HEK293 (cell line): Measurements from ENCODE around the gene BTF3.

Experiments used
- CTCF ChIA-PET: fragments of 350-600 bp; formaldehyde crosslinking; extraction: SDS; loops from one replicate; lab custom pipeline; 2021; ENCODE audit warnings: antibody characterized with exemption; lab: Yijun Ruan, JAX
- POLR2A ChIA-PET: fragments of 300-600 bp; formaldehyde crosslinking; extraction: SDS; loops from one replicate; lab custom pipeline; 2020; ENCODE audit warnings: antibody characterized with exemption, inconsistent platforms; lab: Yijun Ruan, JAX
- H3K27ac ChIP-seq: fragments of 200-500 bp; sonication (Bioruptor generic); 2 replicates; pipeline ENCODE4 v1.5.1; 2014; ENCODE audit warnings: low read depth, low read length, control low read depth, inconsistent platforms; ENCODE audit errors: extremely low read depth
- H3K36me3 ChIP-seq, 2 experiments: fragments of 200-500 bp in 1 of 2; sonication (Bioruptor generic) in 1 of 2; 1 replicate in 1 of 2; 2 replicates in 1 of 2; pipeline ENCODE4 v1.5.1; 2014 to 2017; ENCODE audit warnings: inconsistent platforms in 2 of 2, low read length in 2 of 2; ENCODE audit not compliant: control insufficient read depth in 2 of 2, insufficient read depth in 1 of 2
- H3K4me1 ChIP-seq: fragments of 200-500 bp; sonication (Bioruptor generic); 2 replicates; pipeline ENCODE4 v1.5.1; 2014; ENCODE audit warnings: mild to moderate bottlenecking, low read length, inconsistent platforms; ENCODE audit not compliant: control insufficient read depth, insufficient read depth
- H3K4me3 ChIP-seq: 2 replicates; pipeline ENCODE4 v1.5.1; 2011; ENCODE audit warnings: low read depth, mild to moderate bottlenecking, control low read depth, low read length, moderate library complexity
- H3K9me3 ChIP-seq: fragments of 200-500 bp; sonication (Bioruptor generic); 2 replicates; pipeline ENCODE4 v1.5.1; 2014; ENCODE audit warnings: low read depth, low read length, inconsistent platforms; ENCODE audit not compliant: control insufficient read depth, insufficient read depth
- HOXC10 ChIP-seq: sonication (generic); formaldehyde crosslinking; IDR thresholded peaks from 2 replicates; pipeline ENCODE4 v1.8.1; 2023; ENCODE audit warnings: mild to moderate bottlenecking, missing genetic modification reagents
- OSR2 ChIP-seq: fragments of 450-650 bp; formaldehyde crosslinking; IDR thresholded peaks from 2 replicates; pipeline ENCODE4 v1.5.1; 2016; ENCODE audit warnings: missing biosample characterization, missing genetic modification characterization
- PRDM1 ChIP-seq: fragments of 450-650 bp; formaldehyde crosslinking; IDR thresholded peaks from 2 replicates; pipeline ENCODE4; 2016; ENCODE audit warnings: missing biosample characterization, missing genetic modification characterization
- REPIN1 ChIP-seq: fragments of 450-650 bp; formaldehyde crosslinking; IDR thresholded peaks from 2 replicates; pipeline ENCODE4 v1.5.1; 2017; ENCODE audit warnings: missing biosample characterization, missing genetic modification characterization, low read depth
- SCRT1 ChIP-seq: fragments of 450-650 bp; formaldehyde crosslinking; IDR thresholded peaks from 2 replicates; pipeline ENCODE4 v1.5.1; 2016; ENCODE audit warnings: missing biosample characterization, missing genetic modification characterization, borderline replicate concordance
- SCRT2 ChIP-seq: fragments of 450-650 bp; formaldehyde crosslinking; IDR thresholded peaks from 2 replicates; pipeline ENCODE4 v1.5.1; 2016; ENCODE audit warnings: missing biosample characterization, missing genetic modification characterization
- WT1 ChIP-seq: fragments of 450-650 bp; formaldehyde crosslinking; IDR thresholded peaks from 2 replicates; pipeline ENCODE4 v1.5.1; 2016; ENCODE audit warnings: missing biosample characterization, missing genetic modification characterization
- ZBTB21 ChIP-seq: fragments of 450-650 bp; formaldehyde crosslinking; IDR thresholded peaks from 2 replicates; pipeline ENCODE4 v1.5.1; 2017; ENCODE audit warnings: missing biosample characterization, missing genetic modification characterization
- ZBTB8A ChIP-seq: fragments of 450-650 bp; formaldehyde crosslinking; IDR thresholded peaks from 2 replicates; pipeline ENCODE4 v1.5.1; 2016; ENCODE audit warnings: missing biosample characterization, missing genetic modification characterization
- ZNF10 ChIP-seq: fragments of 450-650 bp; formaldehyde crosslinking; IDR thresholded peaks from 2 replicates; pipeline ENCODE4 v1.5.1; 2017; ENCODE audit warnings: missing biosample characterization, missing genetic modification characterization
- ZNF114 ChIP-seq: fragments of 450-650 bp; formaldehyde crosslinking; IDR thresholded peaks from 2 replicates; pipeline ENCODE4 v1.5.0; 2017; ENCODE audit warnings: missing biosample characterization, missing genetic modification characterization
- ZNF140 ChIP-seq: fragments of 450-650 bp; formaldehyde crosslinking; IDR thresholded peaks from 2 replicates; pipeline ENCODE4 v1.5.1; 2016; ENCODE audit warnings: missing biosample characterization, missing genetic modification characterization
- ZNF214 ChIP-seq: fragments of 450-650 bp; formaldehyde crosslinking; IDR thresholded peaks from 2 replicates; pipeline ENCODE4 v1.5.1; 2017; ENCODE audit warnings: missing biosample characterization, mild to moderate bottlenecking, missing genetic modification characterization, borderline replicate concordance
- ZNF302 ChIP-seq: fragments of 450-650 bp; formaldehyde crosslinking; IDR thresholded peaks from 2 replicates; pipeline ENCODE4 v1.5.1; 2016; ENCODE audit warnings: missing biosample characterization, missing genetic modification characterization, low read depth
- ZNF426 ChIP-seq: fragments of 450-650 bp; formaldehyde crosslinking; IDR thresholded peaks from 2 replicates; pipeline ENCODE4 v1.5.1; 2017; ENCODE audit warnings: missing biosample characterization, missing genetic modification characterization, mild to moderate bottlenecking, inconsistent platforms, moderate library complexity
- ZNF510 ChIP-seq: fragments of 450-650 bp; formaldehyde crosslinking; IDR thresholded peaks from 2 replicates; pipeline ENCODE4 v1.5.1; 2018; ENCODE audit warnings: mild to moderate bottlenecking, missing genetic modification characterization, missing biosample characterization; ENCODE audit not compliant: insufficient replicate concordance
- ZNF529 ChIP-seq: fragments of 450-650 bp; formaldehyde crosslinking; IDR thresholded peaks from 2 replicates; pipeline ENCODE4 v1.5.1; 2017; ENCODE audit warnings: missing genetic modification characterization, missing biosample characterization; ENCODE audit not compliant: insufficient replicate concordance
- ZNF560 ChIP-seq: fragments of 450-650 bp; formaldehyde crosslinking; IDR thresholded peaks from 2 replicates; pipeline ENCODE4 v1.5.1; 2017; ENCODE audit warnings: missing biosample characterization, missing genetic modification characterization, borderline replicate concordance
- ZNF561 ChIP-seq: fragments of 450-650 bp; IDR thresholded peaks from 2 replicates; pipeline ENCODE4 v1.5.1; 2018; ENCODE audit warnings: missing biosample characterization, missing genetic modification characterization, borderline replicate concordance
- ZNF571 ChIP-seq: fragments of 450-650 bp; formaldehyde crosslinking; IDR thresholded peaks from 2 replicates; pipeline ENCODE4 v1.5.0; 2017; ENCODE audit warnings: missing biosample characterization, missing genetic modification characterization
- ZNF660 ChIP-seq: fragments of 450-650 bp; IDR thresholded peaks from 2 replicates; pipeline ENCODE4 v1.5.1; 2018; ENCODE audit warnings: missing biosample characterization, mild to moderate bottlenecking, missing genetic modification characterization
- ZNF677 ChIP-seq: fragments of 450-650 bp; IDR thresholded peaks from 2 replicates; pipeline ENCODE4 v1.5.0; 2018; ENCODE audit warnings: missing biosample characterization, mild to moderate bottlenecking, missing genetic modification characterization, moderate library complexity
- ZNF768 ChIP-seq: fragments of 450-650 bp; formaldehyde crosslinking; IDR thresholded peaks from 2 replicates; pipeline ENCODE4 v1.5.1; 2018; ENCODE audit warnings: missing biosample characterization, mild to moderate bottlenecking, missing genetic modification characterization
- TF ChIP-seq, protein P1 (sequence below): fragments of 450-650 bp; formaldehyde crosslinking; conservative IDR thresholded peaks from 2 replicates; pipeline ENCODE4 v1.5.1; 2016; ENCODE audit warnings: low read depth, missing biosample characterization, missing genetic modification characterization
- TF ChIP-seq, protein P2 (sequence below): fragments of 450-650 bp; formaldehyde crosslinking; IDR thresholded peaks from 2 replicates; pipeline ENCODE4 v1.5.1; 2016; ENCODE audit warnings: missing biosample characterization, missing genetic modification characterization
- TF ChIP-seq, protein P3 (sequence below): fragments of 450-650 bp; formaldehyde crosslinking; IDR thresholded peaks from 2 replicates; pipeline ENCODE4 v1.5.1; 2016; ENCODE audit warnings: missing biosample characterization, missing genetic modification characterization, low read depth
- TF ChIP-seq, protein P4 (sequence below): fragments of 450-650 bp; formaldehyde crosslinking; IDR thresholded peaks from 2 replicates; pipeline ENCODE4 v1.5.1; 2017; ENCODE audit warnings: missing biosample characterization, missing genetic modification characterization

The BTF3 gene

DNA sequence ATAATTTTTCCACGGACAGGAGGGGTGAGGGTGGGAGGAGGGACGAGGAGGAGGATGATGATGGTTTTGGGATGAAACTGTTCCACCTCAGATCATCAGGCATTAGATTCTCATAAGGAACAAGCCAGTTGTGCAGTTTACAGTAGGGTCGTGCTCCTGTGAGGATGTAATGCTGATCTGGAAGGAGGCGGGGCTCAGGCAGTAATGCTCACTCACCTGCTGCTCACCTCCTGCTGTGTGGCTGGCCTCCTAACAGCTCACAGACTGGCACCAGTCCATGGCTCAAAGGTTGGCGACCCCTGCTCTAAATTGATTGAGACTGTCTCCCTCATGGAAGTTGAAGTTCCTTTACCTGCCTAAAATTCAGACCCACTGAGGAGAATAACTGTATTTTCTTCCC lies 34.0 kb downstream of the BTF3 start:
- Histone ChIP-seq H3K9me3 (no peaks in the 10 kb centered on the region), H3K27ac (no peak overlapping the region), H3K4me3 (no peak overlapping the region), H3K36me3 (no peaks in the 10 kb centered on the region), H3K4me1 (no peaks in the 10 kb centered on the region)
- TF ChIP-seq, protein P1, sequence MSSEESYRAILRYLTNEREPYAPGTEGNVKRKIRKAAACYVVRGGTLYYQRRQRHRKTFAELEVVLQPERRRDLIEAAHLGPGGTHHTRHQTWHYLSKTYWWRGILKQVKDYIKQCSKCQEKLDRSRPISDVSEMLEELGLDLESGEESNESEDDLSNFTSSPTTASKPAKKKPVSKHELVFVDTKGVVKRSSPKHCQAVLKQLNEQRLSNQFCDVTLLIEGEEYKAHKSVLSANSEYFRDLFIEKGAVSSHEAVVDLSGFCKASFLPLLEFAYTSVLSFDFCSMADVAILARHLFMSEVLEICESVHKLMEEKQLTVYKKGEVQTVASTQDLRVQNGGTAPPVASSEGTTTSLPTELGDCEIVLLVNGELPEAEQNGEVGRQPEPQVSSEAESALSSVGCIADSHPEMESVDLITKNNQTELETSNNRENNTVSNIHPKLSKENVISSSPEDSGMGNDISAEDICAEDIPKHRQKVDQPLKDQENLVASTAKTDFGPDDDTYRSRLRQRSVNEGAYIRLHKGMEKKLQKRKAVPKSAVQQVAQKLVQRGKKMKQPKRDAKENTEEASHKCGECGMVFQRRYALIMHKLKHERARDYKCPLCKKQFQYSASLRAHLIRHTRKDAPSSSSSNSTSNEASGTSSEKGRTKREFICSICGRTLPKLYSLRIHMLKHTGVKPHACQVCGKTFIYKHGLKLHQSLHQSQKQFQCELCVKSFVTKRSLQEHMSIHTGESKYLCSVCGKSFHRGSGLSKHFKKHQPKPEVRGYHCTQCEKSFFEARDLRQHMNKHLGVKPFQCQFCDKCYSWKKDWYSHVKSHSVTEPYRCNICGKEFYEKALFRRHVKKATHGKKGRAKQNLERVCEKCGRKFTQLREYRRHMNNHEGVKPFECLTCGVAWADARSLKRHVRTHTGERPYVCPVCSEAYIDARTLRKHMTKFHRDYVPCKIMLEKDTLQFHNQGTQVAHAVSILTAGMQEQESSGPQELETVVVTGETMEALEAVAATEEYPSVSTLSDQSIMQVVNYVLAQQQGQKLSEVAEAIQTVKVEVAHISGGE, result no peak
- no peak for TF ChIP-seq ZNF510 (tag by site-specific recombination)
- TF ChIP-seq SCRT1 (tag by site-specific recombination), result no peak
- TF ChIP-seq HOXC10 (CRISPR knock-in tag), result no peak
- no peak for TF ChIP-seq ZNF768
- TF ChIP-seq PRDM1 (tag by site-specific recombination), result no peak
- TF ChIP-seq, protein P2, sequence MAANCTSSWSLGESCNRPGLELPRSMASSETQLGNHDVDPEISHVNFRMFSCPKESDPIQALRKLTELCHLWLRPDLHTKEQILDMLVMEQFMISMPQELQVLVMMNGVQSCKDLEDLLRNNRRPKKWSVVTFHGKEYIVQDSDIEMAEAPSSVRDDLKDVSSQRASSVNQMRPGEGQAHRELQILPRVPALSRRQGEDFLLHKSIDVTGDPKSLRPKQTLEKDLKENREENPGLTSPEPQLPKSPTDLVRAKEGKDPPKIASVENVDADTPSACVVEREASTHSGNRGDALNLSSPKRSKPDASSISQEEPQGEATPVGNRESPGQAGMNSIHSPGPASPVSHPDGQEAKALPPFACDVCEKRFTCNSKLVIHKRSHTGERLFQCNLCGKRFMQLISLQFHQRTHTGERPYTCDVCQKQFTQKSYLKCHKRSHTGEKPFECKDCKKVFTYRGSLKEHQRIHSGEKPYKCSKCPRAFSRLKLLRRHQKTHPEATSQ (tag by site-specific recombination), result no peak
- ChIA-PET CTCF (interaction anchor here (3.8 kb wide), 1 partner anchor 12 kb away, joined by 18 read pairs; no protein-coding TSS in a partner anchor), POLR2A (no interaction called here)

DNA sequence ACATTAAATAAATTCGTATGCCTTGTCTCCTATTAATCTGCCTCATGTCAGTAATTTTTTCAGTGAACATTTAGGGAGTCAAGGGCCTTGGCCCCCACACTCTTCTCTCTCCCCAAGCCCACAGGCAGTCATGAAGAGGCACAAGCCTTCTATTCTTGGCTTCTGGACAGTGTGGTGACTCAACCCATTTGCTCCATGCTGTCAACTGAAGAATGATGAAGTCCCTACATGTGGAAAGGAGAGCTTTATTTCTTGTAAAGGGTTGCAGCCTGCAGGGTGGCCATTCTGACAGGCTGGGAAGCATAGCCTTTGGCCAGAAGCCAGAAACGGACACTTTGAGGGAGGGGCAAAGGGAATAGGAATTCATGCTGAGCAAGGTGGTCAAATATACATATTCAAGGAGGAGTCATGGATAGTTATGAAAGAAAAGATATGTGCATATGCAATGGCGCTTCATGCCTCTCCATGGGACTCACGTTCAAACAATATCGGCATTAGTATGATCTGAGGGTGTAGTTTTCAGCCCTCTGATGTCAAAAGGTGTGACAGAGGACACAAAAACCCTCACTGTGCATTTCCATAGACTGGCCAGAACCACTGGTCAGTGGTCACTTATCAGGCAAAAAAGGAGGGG lies 35.9 kb downstream of the BTF3 start:
- Histone ChIP-seq H3K9me3 (no peaks in the 10 kb centered on the region), H3K36me3 (no peaks in the 10 kb centered on the region), H3K4me3 (no peak overlapping the region), H3K4me1 (no peaks in the 10 kb centered on the region), H3K27ac (no peak overlapping the region)
- ChIA-PET CTCF (interaction anchor here (0.9 to 4.6 kb wide), 2 partner anchors 11 to 1118 kb away, joined by 4 to 75 read pairs; no protein-coding TSS in a partner anchor), POLR2A (no interaction called here)
- TF ChIP-seq ZBTB21 (tag by site-specific recombination) (no peak), ZNF561 (tag by site-specific recombination) (no peak), ZNF114 (tag by site-specific recombination) (no peak), OSR2 (tag by site-specific recombination) (no peak), ZNF302 (no peak), ZNF677 (tag by site-specific recombination) (no peak), ZBTB8A (no peak), ZNF140 (tag by site-specific recombination) (no peak), REPIN1 (tag by site-specific recombination) (no peak), ZNF571 (tag by site-specific recombination) (no peak), SCRT2 (tag by site-specific recombination) (no peak), ZNF560 (tag by site-specific recombination) (no peak), ZNF426 (no peak), WT1 (no peak), ZNF529 (no peak), ZNF10 (tag by site-specific recombination) (no peak), ZNF660 (no peak), ZNF214 (no peak)
- TF ChIP-seq, protein P3, sequence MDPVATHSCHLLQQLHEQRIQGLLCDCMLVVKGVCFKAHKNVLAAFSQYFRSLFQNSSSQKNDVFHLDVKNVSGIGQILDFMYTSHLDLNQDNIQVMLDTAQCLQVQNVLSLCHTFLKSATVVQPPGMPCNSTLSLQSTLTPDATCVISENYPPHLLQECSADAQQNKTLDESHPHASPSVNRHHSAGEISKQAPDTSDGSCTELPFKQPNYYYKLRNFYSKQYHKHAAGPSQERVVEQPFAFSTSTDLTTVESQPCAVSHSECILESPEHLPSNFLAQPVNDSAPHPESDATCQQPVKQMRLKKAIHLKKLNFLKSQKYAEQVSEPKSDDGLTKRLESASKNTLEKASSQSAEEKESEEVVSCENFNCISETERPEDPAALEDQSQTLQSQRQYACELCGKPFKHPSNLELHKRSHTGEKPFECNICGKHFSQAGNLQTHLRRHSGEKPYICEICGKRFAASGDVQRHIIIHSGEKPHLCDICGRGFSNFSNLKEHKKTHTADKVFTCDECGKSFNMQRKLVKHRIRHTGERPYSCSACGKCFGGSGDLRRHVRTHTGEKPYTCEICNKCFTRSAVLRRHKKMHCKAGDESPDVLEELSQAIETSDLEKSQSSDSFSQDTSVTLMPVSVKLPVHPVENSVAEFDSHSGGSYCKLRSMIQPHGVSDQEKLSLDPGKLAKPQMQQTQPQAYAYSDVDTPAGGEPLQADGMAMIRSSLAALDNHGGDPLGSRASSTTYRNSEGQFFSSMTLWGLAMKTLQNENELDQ (tag by site-specific recombination), result no peak
- TF ChIP-seq, protein P4, sequence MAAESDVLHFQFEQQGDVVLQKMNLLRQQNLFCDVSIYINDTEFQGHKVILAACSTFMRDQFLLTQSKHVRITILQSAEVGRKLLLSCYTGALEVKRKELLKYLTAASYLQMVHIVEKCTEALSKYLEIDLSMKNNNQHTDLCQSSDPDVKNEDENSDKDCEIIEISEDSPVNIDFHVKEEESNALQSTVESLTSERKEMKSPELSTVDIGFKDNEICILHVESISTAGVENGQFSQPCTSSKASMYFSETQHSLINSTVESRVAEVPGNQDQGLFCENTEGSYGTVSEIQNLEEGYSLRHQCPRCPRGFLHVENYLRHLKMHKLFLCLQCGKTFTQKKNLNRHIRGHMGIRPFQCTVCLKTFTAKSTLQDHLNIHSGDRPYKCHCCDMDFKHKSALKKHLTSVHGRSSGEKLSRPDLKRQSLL (tag by site-specific recombination), result no peak
